Astrocyte of the hippocampus (primary cell): ENCODE data around the gene TTC39A.
"Not testable (repeated sequence)": the region's sequence is repeated elsewhere in the genome, so short reads cannot be mapped to it uniquely, and the experiment has no call there.

Experiments
- DNase-seq: peaks from one replicate; pipeline ENCODE4 v3.0.0; 2011; ENCODE audit warnings: low read depth, low spot score

The TTC39A gene

GRCh38 chr1:51266791-51267190 is 63.6 kb downstream of the TTC39A start:
- no peak for DNase-seq

GRCh38 chr1:51266181-51266580 is 64.2 kb downstream of the TTC39A start:
- DNase-seq, result no peak

DNA sequence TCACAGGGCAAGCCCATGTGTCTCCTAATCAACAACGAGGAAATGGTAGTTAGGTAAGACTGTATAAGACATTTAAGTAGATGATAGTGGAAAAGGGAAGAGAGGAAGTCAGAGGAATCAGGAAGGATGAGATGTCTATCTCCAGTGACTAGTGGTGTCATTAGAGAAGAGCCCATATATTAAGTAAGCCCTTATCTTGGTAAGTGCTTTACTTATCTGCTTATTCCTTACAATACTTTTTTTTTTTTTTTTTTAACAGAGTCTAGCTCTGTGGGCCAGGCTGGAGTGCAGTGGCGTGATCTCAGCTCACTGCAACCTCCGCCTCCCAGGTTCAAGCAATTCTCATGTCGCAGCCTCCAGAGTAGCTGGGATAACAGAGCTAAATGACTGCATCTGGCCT is 64.7 kb downstream of the TTC39A start:
- no peak for DNase-seq

GRCh38 chr1:51264451-51264850 is 65.9 kb downstream of the TTC39A start:
- peak; percentile 92 for DNase-seq

GRCh38 chr1:51263147-51263877 is 67.0 kb downstream of the TTC39A start:
- DNase-seq, result no peak

GRCh38 chr1:51255331-51255730 is 75.0 kb downstream of the TTC39A start:
- DNase-seq, result no peak

DNA sequence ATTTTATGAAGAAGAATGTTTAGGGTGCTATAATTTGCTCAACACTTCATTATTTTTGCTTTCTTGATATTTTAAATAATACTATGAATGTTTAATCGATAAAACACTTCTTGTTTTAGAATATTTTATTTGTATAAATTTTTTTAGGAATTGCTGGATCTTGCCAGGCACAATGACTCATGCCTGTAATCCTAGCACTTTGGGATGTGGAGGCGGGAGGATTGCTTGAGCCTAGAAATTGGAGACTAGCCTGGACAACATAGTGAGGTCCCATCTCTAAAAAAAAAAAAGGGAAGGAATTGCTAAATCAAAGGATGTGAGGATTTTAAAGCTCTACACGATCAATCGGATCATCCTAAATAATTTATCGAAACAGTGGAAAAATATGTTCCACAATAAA is 76.7 kb downstream of the TTC39A start:
- no peak for DNase-seq

DNA sequence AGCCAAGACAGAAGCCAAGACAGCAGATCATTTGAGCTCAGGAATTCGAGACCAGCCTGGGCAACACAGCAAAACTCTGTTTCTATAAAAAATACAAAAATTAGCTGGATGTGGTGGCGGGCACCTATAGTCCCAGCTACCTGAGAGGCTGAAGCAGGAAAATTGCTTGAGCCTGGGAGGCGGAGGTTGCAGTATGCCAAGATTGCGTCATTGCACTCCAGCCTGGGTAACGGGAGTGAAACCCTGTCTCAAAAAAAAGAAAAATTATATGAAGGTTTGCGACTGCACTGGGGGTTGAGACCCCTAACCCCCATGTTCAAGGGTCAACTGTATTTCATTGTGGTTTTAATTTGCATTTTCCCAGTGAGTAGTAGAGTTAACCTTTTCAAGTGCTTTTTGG is 78.0 kb downstream of the TTC39A start:
- no peak for DNase-seq

GRCh38 chr1:51251165-51251564 is 79.2 kb downstream of the TTC39A start:
- not testable (repeated sequence) for DNase-seq

GRCh38 chr1:51250729-51251128 is 79.6 kb downstream of the TTC39A start:
- DNase-seq, result not testable (repeated sequence)

- DNase-seq, result no peak
These were observed 80.9 kb downstream of the TTC39A start for GRCh38 chr1:51249445-51249844.

DNA sequence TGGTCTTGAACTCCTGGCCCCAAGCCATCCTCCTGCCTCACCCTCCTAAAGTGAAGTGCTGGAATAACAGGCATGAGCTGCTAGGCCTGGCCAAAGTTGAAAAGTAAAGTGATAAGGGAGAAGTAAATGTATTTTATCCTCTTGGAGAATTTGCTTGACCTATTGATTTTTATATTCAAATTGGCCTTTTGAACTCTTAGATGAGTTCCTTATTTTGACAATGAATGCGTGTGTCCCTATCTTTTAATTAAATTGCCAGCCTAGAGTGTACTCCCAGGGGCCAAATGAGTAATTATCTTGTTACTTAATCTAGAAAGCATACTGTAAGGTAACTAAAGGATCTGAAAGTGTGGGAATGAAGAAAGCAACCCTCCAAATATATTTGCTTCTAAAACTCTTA is 82.9 kb downstream of the TTC39A start:
- DNase-seq, result no peak

DNA sequence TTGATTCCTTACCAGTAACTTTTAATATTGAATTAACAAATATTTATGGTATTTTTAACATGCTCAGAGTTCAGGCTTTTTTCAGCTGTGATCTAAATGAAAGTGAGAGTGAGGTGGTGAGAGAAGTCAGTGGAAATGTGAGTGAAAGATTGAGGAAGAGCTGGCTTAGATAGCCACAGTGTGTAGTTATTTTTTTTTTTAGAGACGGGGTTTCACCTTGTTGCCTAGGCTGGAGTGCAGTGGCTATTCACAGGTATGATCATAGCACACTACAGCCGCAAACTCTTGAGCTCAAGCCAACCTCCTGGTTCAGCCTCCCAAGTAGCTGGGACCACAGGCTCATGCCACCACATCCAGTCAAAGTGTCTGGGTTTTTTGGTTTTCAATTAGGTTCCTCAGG is 83.3 kb downstream of the TTC39A start:
- DNase-seq, result no peak

DNA sequence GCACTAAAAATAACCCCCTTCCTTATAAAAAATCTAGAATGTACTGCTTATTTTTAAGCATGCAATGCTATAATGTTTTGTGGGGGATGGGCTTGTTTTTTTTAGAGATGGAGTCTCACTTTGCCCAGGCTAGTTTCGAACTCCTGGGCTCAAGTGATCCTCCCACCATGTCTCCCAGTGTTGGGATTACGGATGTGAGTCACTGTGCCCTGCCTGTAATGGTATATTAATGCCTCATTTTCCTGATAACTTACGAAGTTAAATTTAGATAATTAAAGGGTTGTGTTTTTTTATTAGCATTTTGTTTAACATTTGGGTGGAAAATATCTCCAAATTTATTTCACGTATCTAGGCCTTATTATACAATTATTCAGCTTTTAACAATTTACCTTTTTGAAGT is 87.8 kb downstream of the TTC39A start:
- no peak for DNase-seq

DNA sequence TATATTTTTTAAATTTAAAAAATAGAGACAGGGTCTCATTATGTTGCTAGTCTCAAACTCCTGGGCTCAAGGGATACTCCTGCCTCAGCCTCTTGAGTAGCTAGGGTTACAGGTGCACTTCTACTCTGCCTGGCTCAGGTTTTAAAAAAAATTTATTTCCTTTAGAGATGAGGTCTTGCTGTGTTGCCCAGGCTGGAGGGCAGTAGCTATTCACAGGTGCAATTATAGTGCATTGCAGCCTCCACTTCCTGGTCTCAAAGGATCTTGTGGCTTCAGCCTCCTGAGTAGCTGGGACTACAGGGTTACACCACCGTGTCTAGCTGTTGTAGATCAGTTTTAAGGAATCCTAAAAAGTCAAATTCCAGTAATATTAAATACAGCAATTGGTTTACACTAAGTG is 89.2 kb downstream of the TTC39A start:
- no peak for DNase-seq

- no peak for DNase-seq
These were observed 90.3 kb downstream of the TTC39A start for GRCh38 chr1:51240084-51240483.

DNA sequence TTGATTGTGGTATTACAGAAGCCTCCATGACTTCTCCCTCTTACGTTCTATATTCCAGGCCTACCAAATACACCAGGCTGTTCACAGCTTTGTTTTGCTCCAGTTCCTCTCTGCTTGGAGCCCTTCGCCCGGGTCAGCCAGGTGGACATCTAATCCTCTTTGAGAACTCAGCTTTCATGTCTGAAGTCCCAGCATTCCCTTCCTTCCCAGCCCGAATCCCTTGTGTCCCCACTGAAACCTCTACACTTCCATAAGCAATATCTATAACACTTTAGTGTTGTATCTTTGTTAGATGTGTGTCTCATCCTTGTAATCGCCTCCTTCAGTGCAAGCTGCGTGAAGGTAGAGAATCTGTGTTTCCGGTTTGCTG is 92.3 kb downstream of the TTC39A start:
- peak; percentile 46 for DNase-seq

DNA sequence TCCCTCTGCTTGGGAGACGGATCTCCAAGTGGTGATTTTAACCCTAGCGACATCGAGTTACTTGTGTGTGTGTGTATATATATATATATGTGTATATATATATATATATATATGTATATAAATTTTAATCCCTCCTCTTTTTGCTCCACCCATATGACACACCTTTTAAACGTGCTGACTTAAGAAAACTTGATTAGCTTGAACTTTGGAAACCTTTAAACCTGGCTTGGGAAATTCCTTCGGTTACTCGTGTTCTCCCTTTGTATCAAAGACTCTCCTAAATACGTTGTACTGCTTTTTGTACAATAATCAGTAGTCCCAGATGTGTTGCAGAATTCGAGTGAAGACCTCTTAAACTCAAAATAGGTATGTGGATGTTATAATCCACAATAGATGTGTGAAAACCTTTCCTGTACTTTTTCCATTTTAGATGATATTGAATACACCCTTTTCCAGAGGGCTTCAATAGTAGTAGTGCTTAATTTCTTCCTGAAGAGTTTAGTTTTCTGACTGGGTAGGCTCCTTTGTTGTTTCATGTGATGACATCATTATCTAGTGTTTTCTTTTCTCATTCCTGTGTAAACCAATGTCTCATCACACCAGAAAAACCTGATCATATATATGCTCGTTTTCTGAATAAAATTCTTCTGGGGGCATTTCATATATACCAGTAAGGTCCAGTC is 92.9 kb downstream of the TTC39A start:
- DNase-seq, result peak; percentile 51
